ENCODE measurements around the gene CORT. TPM values are rescaled to one million over a fixed set of nuclear protein-coding genes. Genes with fewer than 3 reads are reported as not detected.
"Not testable (repeated sequence)": the region's sequence is repeated elsewhere in the genome, so short reads cannot be mapped to it uniquely, and the experiment has no call there.

Gene CORT
- total RNA-seq, 1 donor from 2014 or later = not detected

DNA sequence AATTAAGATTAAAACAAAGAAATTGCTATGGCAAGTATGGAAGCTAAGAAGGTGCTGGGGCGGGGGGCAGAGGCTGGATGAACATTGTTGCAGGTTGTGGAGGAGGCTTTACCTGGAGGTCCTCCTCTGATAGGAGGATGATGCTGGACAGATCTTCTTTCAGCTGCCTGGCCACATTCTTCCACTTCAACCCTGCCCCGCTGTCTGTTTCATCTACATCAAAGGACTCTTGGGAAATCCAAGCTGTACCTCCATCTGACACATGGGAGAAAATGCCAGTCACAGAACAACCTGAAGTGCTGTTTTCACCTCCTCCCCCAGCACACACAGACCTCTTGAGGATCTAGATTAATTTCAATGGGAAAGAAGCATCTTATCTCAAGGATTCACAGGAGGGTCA, 17.2 kb downstream of the CORT start:
- intact Hi-C loops (cut with DNase I) = no loop called here
- H3K4me3 ChIP-seq = no peak overlapping the region
- H3K4me1 ChIP-seq = peaks cover 4 to 8% of the 10 kb centered on the region in 2 donors
- no peak overlapping the region for H3K27ac ChIP-seq
- H3K36me3 ChIP-seq = peaks cover 38 to 68% of the 10 kb centered on the region in 2 donors
- TF ChIP-seq, protein P1, sequence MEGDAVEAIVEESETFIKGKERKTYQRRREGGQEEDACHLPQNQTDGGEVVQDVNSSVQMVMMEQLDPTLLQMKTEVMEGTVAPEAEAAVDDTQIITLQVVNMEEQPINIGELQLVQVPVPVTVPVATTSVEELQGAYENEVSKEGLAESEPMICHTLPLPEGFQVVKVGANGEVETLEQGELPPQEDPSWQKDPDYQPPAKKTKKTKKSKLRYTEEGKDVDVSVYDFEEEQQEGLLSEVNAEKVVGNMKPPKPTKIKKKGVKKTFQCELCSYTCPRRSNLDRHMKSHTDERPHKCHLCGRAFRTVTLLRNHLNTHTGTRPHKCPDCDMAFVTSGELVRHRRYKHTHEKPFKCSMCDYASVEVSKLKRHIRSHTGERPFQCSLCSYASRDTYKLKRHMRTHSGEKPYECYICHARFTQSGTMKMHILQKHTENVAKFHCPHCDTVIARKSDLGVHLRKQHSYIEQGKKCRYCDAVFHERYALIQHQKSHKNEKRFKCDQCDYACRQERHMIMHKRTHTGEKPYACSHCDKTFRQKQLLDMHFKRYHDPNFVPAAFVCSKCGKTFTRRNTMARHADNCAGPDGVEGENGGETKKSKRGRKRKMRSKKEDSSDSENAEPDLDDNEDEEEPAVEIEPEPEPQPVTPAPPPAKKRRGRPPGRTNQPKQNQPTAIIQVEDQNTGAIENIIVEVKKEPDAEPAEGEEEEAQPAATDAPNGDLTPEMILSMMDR (IDR thresholded peaks at IDR 0.05) = no peak
- no peaks in the 10 kb centered on the region for H3K9me3 ChIP-seq
- no peaks in the 10 kb centered on the region for H3K27me3 ChIP-seq
- DNase-seq (ENCODE audit: low spot score in 2 of 2) = no peak

DNA sequence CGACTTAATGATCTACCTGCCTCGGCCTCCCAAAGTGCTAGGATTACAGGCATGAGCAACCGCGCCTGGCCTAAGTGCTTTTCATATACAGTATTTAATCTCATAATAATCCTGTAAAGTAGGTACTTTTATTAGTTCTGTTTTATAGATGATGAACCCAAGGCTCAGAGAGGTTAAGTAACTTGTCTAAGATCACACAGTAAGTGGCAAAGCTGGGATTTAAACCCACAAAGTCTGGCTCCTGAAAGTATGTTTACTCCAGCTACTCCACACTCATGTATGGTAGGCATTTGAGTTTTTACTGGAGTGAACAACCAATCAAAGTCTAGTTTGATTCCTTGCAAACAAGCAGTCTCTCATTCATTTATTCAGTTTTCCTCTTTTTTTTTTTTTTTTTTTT, 20.2 kb downstream of the CORT start:
- Histone ChIP-seq H3K4me3 (no peak overlapping the region), H3K9me3 (no peaks in the 10 kb centered on the region), H3K27ac (no peak overlapping the region), H3K27me3 (no peaks in the 10 kb centered on the region), H3K4me1 (peaks cover 4 to 12% of the 10 kb centered on the region in 2 donors), H3K36me3 (peaks cover 13 to 41% of the 10 kb centered on the region in 2 donors)
- intact Hi-C loops (cut with DNase I) = no loop called here
- TF ChIP-seq, protein P1 (IDR thresholded peaks at IDR 0.05) = no peak
- DNase-seq (ENCODE audit: low spot score in 2 of 2) = no peak

DNA sequence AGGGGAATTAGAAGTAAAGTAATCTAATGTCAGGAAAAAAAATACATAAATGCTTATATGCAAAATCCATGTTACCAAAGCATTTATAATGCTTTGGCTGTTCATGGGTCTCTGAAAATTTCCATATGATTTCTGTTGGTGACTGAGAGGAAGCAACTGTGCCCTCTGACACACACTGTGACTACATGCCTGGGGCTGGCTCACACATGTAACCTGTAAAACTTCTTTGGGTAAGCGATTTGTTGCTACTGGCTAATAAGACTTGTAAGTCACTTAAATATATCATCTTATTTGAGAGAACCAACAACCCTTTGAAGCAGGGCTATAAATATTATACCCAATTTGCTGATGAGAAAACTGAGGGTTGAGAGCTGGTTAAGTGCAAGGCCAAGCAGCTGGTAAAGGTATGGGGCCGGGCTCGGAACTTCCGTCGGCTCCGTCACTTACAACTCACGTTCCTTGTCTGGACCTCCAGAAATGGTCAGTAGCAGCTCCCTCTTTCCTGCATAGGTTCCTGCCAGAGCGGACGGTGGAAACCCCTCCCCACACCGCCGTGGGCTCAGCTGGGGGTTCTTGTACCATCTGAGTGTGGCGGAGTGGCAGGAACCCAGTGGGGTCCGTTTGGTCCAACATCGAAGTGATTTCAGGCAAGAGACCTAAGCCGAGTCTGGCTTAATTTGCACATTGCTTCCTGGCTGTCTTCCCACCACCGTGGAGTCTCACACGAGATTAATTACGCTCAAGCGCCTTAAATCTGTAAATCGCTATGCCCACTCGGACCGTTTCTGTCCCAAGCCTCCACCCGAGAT, 21.8 kb downstream of the CORT start:
- Histone ChIP-seq H3K36me3 (peaks cover 9 to 25% of the 10 kb centered on the region in 2 donors), H3K27me3 (no peaks in the 10 kb centered on the region), H3K4me3 (peak overlapping the region; percentile 69 to 76), H3K27ac (peak overlapping the region; percentile 33 to 62), H3K4me1 (peaks cover 11 to 22% of the 10 kb centered on the region in 2 donors), H3K9me3 (no peaks in the 10 kb centered on the region)
- intact Hi-C loops (cut with DNase I) = loop anchor here (1.0 kb wide), 1 partner anchor 41 kb away; the partner anchor contains the start of gene CENPS
- TF ChIP-seq, protein P1 (IDR thresholded peaks at IDR 0.05) = no peak
- no peak for DNase-seq (ENCODE audit: low spot score in 2 of 2)

DNA sequence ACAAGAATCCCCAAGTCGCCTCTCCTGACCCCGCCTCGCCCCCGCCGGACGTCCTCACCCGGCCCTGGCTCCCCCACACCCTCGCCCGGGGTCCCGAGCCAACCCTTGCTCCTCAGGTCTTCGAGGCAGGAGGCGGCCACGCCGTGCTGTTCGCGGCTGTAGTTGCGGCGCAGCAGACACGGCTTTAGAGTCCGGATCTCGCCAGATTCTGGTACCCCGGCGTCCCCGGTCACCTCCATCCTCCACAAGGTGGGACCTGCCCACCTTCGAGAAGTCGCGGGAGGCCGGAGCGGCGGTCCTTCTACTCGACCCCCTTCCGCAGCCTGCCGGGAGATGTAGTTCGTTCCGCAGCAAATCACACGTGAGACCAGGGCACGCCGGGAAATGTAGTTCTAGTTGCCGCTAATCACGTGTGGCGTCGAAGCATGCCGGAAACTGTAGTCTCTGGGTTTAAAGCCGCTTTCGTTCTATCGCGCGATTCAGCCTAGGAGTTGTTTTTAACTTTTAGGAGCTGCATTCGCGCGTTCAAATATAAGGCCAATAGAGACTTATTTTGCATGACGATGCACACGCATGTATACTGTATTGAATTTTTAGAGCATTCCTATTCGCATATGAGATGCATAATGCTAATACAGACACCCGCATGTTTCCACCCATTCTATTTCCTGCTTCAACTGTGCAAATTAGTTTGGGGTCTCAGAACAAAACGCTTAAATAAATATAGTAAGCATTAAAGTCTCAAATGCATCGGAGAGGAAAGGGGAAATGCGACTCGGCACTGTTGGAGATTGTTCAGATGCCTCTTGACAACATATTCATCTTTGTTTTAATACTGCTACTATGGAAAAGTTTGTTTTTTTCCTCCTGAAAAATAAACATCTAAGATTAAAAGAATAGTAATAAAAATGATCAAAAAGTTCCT, 22.7 kb downstream of the CORT start, which contains the start of gene DFFA:
Gene DFFA (minus strand): TSS at position 310 of the 925 bp plus-strand sequence. CDS start 71 bp downstream, at position 239.
- H3K9me3 ChIP-seq = no peaks in the 10 kb centered on the region
- peaks cover 11 to 22% of the 10 kb centered on the region in 2 donors for H3K4me1 ChIP-seq
- intact Hi-C loops (cut with DNase I) = loop anchor here (1.0 kb wide), 1 partner anchor 42 kb away; the partner anchor contains the start of gene CENPS
- peak; percentile 74 to 97 for DNase-seq (ENCODE audit: low spot score in 2 of 2)
- TF ChIP-seq, protein P1 (IDR thresholded peaks at IDR 0.05) = no peak
- H3K36me3 ChIP-seq = peaks cover 6 to 16% of the 10 kb centered on the region in 2 donors
- H3K27ac ChIP-seq = peak within 1 kb of the TSS; percentile 33 to 62
- peak within 1 kb of the TSS; percentile 69 to 76 for H3K4me3 ChIP-seq
- H3K27me3 ChIP-seq = no peaks in the 10 kb centered on the region

DNA sequence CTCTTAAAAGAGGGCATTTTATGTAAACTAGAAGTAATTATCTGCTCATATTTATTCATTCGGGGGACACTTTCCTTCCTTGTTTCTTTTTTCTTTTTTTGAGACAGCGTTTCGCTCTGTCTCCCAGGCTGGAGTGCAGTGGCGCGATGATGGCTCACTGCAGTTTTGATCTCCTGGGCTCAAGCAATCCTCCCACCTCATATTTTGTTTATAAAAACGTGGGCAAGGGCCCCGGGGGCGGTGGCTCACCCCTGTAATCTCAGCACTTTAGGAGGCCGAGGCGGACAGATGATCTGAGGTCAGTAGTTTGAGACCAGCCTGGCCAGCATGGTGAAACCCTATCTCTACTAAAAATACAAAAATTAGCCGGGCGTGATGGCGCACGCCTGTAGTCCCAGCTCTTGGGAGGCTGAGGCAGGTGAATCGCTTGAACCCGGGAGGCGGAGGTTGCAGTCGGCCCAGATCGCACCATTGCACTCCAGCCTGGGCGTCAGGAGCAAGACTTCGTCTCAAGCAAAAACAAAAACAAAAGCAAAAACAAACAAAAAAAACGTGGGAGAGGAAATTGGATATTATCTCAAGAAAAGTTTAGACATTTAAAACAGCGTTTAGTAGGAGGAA, 23.4 kb downstream of the CORT start:
- H3K4me1 ChIP-seq = peaks cover 11 to 22% of the 10 kb centered on the region in 2 donors
- peaks cover 6 to 9% of the 10 kb centered on the region in 2 donors for H3K36me3 ChIP-seq
- no peaks in the 10 kb centered on the region for H3K27me3 ChIP-seq
- peak overlapping the region in 1 of 2 donors; percentile 76 for H3K4me3 ChIP-seq
- intact Hi-C loops (cut with DNase I) = no loop called here
- no peak for DNase-seq (ENCODE audit: low spot score in 2 of 2)
- H3K9me3 ChIP-seq = no peaks in the 10 kb centered on the region
- TF ChIP-seq, protein P1 (IDR thresholded peaks at IDR 0.05) = no peak
- H3K27ac ChIP-seq = no peak overlapping the region

DNA sequence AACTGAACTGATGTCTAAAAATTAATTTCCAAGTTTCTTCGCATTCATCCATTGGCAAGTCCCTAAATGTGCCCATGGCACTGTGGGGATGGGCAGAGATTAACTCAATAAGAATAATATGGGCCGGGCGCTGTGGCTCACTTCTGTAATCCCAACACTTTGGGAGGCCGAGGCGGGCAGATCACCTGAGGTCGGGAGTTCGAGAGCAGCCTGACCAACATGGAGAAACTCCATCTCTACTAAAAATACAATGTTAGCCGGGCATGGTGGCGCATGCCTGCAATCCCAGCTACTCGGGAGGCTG, 24.4 kb downstream of the CORT start:
- H3K27me3 ChIP-seq; H3K9me3 ChIP-seq; H3K36me3 ChIP-seq; H3K27ac ChIP-seq; DNase-seq (ENCODE audit: low spot score in 2 of 2): not testable (repeated sequence)
- Histone ChIP-seq H3K4me3 (peak overlapping the region; percentile 75 to 87), H3K4me1 (peaks cover 11 to 22% of the 10 kb centered on the region in 2 donors)
- intact Hi-C loops (cut with DNase I) = loop anchor here (2.0 kb wide), 1 partner anchor 75 kb away; the partner anchor contains the start of gene PGD
